HUES64 (cell line): ENCODE measurements around the gene B4GALT5. TPM values are rescaled to one million over a fixed set of nuclear protein-coding genes. Genes with fewer than 3 reads are reported as not detected.
"Not testable (repeated sequence)": the region's sequence is repeated elsewhere in the genome, so short reads cannot be mapped to it uniquely, and the experiment has no call there.

Experiments
- H3K27ac ChIP-seq: 2 replicates; pipeline ENCODE4 v1.7.0; 2013; ENCODE audit warnings: low read depth, low read length, inconsistent platforms
- H3K27me3 ChIP-seq: 2 replicates; pipeline ENCODE4 v1.6.1; 2013; ENCODE audit warnings: mild to moderate bottlenecking, low read length; ENCODE audit not compliant: insufficient read depth
- H3K36me3 ChIP-seq: 2 replicates; pipeline ENCODE4 v1.6.1; 2013; ENCODE audit warnings: mild to moderate bottlenecking, low read length; ENCODE audit not compliant: insufficient read depth
- H3K4me1 ChIP-seq: 2 replicates; pipeline ENCODE4 v1.6.1; 2013; ENCODE audit warnings: mild to moderate bottlenecking, low read length, moderate library complexity; ENCODE audit not compliant: insufficient read depth
- H3K4me3 ChIP-seq: 2 replicates; pipeline ENCODE4 v1.5.1; 2013; ENCODE audit warnings: mild to moderate bottlenecking, low read length, moderate library complexity
- H3K9ac ChIP-seq: 2 replicates; pipeline ENCODE4 v1.6.1; 2013; ENCODE audit warnings: mild to moderate bottlenecking, low read depth, low read length
- H3K9me3 ChIP-seq: 2 replicates; pipeline ENCODE4 v1.6.1; 2013; ENCODE audit warnings: low read depth, low read length; ENCODE audit not compliant: insufficient read depth
- WGBS: fragments of 150-250, 120-280 bp; methylation state at CpG from one replicate; pipeline ENCODE4 v1.1.7; 2013; ENCODE audit warnings: missing lambda C conversion rate; 5-methylcytosine and 5-hydroxymethylcytosine counted together
- polyA plus RNA-seq, 2 experiments: library from polyadenylated mRNA; stranded (reverse); fragments of 50-300 nt; gene quantifications; one replicate each; pipeline ENCODE4 v1.2.3, GENCODE V29; 2013

Gene B4GALT5
- polyA plus RNA-seq (2013, experiment 1 of 2): 37.2 TPM
- polyA plus RNA-seq (2013, experiment 2 of 2): 38.5 TPM

- Histone ChIP-seq H3K9me3 (no peaks in the 10 kb centered on the region), H3K27me3 (no peaks in the 10 kb centered on the region), H3K27ac (peak within 1 kb of the TSS; percentile 89), H3K36me3 (no peaks in the 10 kb centered on the region), H3K4me1 (peaks cover 13% of the 10 kb centered on the region), H3K9ac (peak within 1 kb of the TSS; percentile 96), H3K4me3 (peak within 1 kb of the TSS; percentile 94)
- 5% methylated on average over 68 of the region's 70 CpGs for WGBS
Measured at GRCh38 chr20:49713753-49714712, at the start of gene B4GALT5. Gene B4GALT5 (minus strand): TSS chr20:49713878. CDS start chr20:49713690, 188 bp downstream.

GRCh38 chr20:49762940-49763766 is 49.5 kb upstream of the B4GALT5 start:
- 0 out of 2 replicates have a peak overlapping the region, but pooled peaks have one; percentile 5 for H3K27ac ChIP-seq
- 62% methylated on average over 12 of the region's 12 CpGs for WGBS
- H3K9me3 ChIP-seq: no peaks in the 10 kb centered on the region
- H3K9ac ChIP-seq: no peak overlapping the region
- no peak overlapping the region for H3K4me3 ChIP-seq
- no peaks in the 10 kb centered on the region for H3K36me3 ChIP-seq
- H3K27me3 ChIP-seq: no peaks in the 10 kb centered on the region
- H3K4me1 ChIP-seq: peaks cover 38% of the 10 kb centered on the region

- H3K9me3 ChIP-seq, H3K27me3 ChIP-seq, H3K27ac ChIP-seq, H3K9ac ChIP-seq, H3K4me3 ChIP-seq, H3K36me3 ChIP-seq: not testable (repeated sequence)
- H3K4me1 ChIP-seq: peaks cover 31% of the 10 kb centered on the region
- WGBS: 95% methylated on average over 7 of the region's 7 CpGs
Measured at GRCh38 chr20:49761888-49762287, 48.2 kb upstream of the B4GALT5 start.

GRCh38 chr20:49759266-49759950 is 45.7 kb upstream of the B4GALT5 start:
- no peak overlapping the region for H3K9ac ChIP-seq
- 83% methylated on average over 7 of the region's 7 CpGs for WGBS

GRCh38 chr20:49758781-49759180 is 45.1 kb upstream of the B4GALT5 start:
- H3K9me3 ChIP-seq: no peaks in the 10 kb centered on the region
- H3K27ac ChIP-seq: peak overlapping the region; percentile 74; the same call in 1 of the 2 replicates
- H3K4me1 ChIP-seq: peaks cover 22% of the 10 kb centered on the region
- H3K4me3 ChIP-seq: no peak overlapping the region
- whole genome bisulfite sequencing: 45% methylated on average over 6 of the region's 6 CpGs
- H3K9ac ChIP-seq: no peak overlapping the region
- H3K27me3 ChIP-seq: no peaks in the 10 kb centered on the region
- no peaks in the 10 kb centered on the region for H3K36me3 ChIP-seq

More at GRCh38 chr20:49759266-49759950, 45.7 kb upstream of the B4GALT5 start:
- Histone ChIP-seq H3K4me3 (no peak overlapping the region), H3K27ac (peak overlapping the region; percentile 74; the same call in 1 of the 2 replicates), H3K36me3 (no peaks in the 10 kb centered on the region), H3K9me3 (no peaks in the 10 kb centered on the region), H3K27me3 (no peaks in the 10 kb centered on the region), H3K4me1 (peaks cover 22% of the 10 kb centered on the region)

- Histone ChIP-seq H3K9ac (no peak overlapping the region), H3K27me3 (no peaks in the 10 kb centered on the region), H3K36me3 (no peaks in the 10 kb centered on the region), H3K9me3 (no peaks in the 10 kb centered on the region), H3K27ac (no peak overlapping the region), H3K4me1 (peaks cover 13% of the 10 kb centered on the region), H3K4me3 (no peak overlapping the region)
- WGBS: 95% methylated on average over 4 of the region's 4 CpGs
Measured at GRCh38 chr20:49757597-49757996, 43.9 kb upstream of the B4GALT5 start.

GRCh38 chr20:49756241-49756640 is 42.6 kb upstream of the B4GALT5 start:
- H3K36me3 ChIP-seq: no peaks in the 10 kb centered on the region
- H3K4me3 ChIP-seq: no peak overlapping the region
- no peak overlapping the region for H3K27ac ChIP-seq
- H3K9me3 ChIP-seq: no peaks in the 10 kb centered on the region
- peaks cover 10% of the 10 kb centered on the region for H3K4me1 ChIP-seq
- H3K27me3 ChIP-seq: no peaks in the 10 kb centered on the region
- 95% methylated on average over 2 of the region's 2 CpGs for WGBS
- H3K9ac ChIP-seq: no peak overlapping the region

- H3K27me3 ChIP-seq: no peaks in the 10 kb centered on the region
- no peaks in the 10 kb centered on the region for H3K9me3 ChIP-seq
- WGBS: 94% methylated on average over 5 of the region's 5 CpGs
- peaks cover 10% of the 10 kb centered on the region for H3K4me1 ChIP-seq
- H3K4me3 ChIP-seq: no peak overlapping the region
- H3K27ac ChIP-seq: no peak overlapping the region
- no peak overlapping the region for H3K9ac ChIP-seq
- H3K36me3 ChIP-seq: no peaks in the 10 kb centered on the region
Measured at GRCh38 chr20:49754596-49754995, 40.9 kb upstream of the B4GALT5 start.

- Histone ChIP-seq H3K4me1 (no peaks in the 10 kb centered on the region; the same call in 1 of the 2 replicates), H3K27ac (no peak overlapping the region), H3K9ac (no peak overlapping the region), H3K9me3 (no peaks in the 10 kb centered on the region), H3K36me3 (no peaks in the 10 kb centered on the region), H3K4me3 (no peak overlapping the region), H3K27me3 (no peaks in the 10 kb centered on the region)
- WGBS: 75% methylated on average over 1 of the region's 2 CpGs
Measured at GRCh38 chr20:49753133-49753532, 39.5 kb upstream of the B4GALT5 start.

GRCh38 chr20:49752201-49752903 is 38.7 kb upstream of the B4GALT5 start:
- H3K9ac ChIP-seq: no peak overlapping the region
- no peaks in the 10 kb centered on the region for H3K27me3 ChIP-seq
- WGBS: 92% methylated on average over 4 of the region's 5 CpGs
- H3K27ac ChIP-seq: no peak overlapping the region
- H3K36me3 ChIP-seq: no peaks in the 10 kb centered on the region
- H3K4me1 ChIP-seq: no peaks in the 10 kb centered on the region; the same call in 1 of the 2 replicates
- H3K4me3 ChIP-seq: no peak overlapping the region
- H3K9me3 ChIP-seq: no peaks in the 10 kb centered on the region
